H9 (cell line): ENCODE measurements around the gene SULT1A2. TPM values are rescaled to one million over a fixed set of nuclear protein-coding genes. Genes with fewer than 3 reads are reported as not detected.
A peak's percentile ranks its signal among the peaks of the same experiment; 100 is the strongest.

Source experiments
- DNase-seq: peaks from one replicate; pipeline ENCODE4 v3.0.0-alpha.2; 2017
- H2AFZ ChIP-seq: one replicate; pipeline ENCODE4 v1.6.1; 2013; ENCODE audit warnings: mild to moderate bottlenecking, low read length, control low read depth, moderate library complexity
- H2AK5ac ChIP-seq: 2 replicates; pipeline ENCODE4 v1.6.1; 2013; ENCODE audit warnings: low read length, control low read depth, mixed read lengths; ENCODE audit not compliant: insufficient read length
- H2BK120ac ChIP-seq: one replicate; pipeline ENCODE4 v1.6.1; 2013; ENCODE audit warnings: low read depth, mild to moderate bottlenecking, low read length, control low read depth, inconsistent platforms; ENCODE audit not compliant: poor library complexity, severe bottlenecking
- H2BK12ac ChIP-seq: 2 replicates; pipeline ENCODE4 v1.6.1; 2013; ENCODE audit warnings: low read length, control low read depth, mixed read lengths, low read depth; ENCODE audit not compliant: insufficient read length
- H2BK15ac ChIP-seq: 2 replicates; pipeline ENCODE4 v1.6.1; 2013; ENCODE audit warnings: low read depth, low read length, control low read depth
- H2BK20ac ChIP-seq: one replicate; pipeline ENCODE4 v1.6.1; 2013; ENCODE audit warnings: low read depth, mild to moderate bottlenecking, low read length, control low read depth, inconsistent platforms; ENCODE audit not compliant: poor library complexity, severe bottlenecking
- H2BK5ac ChIP-seq: 2 replicates; pipeline ENCODE4 v1.6.1; 2013; ENCODE audit warnings: low read length, control low read depth, mixed read lengths; ENCODE audit not compliant: insufficient read length
- H3K14ac ChIP-seq: 2 replicates; pipeline ENCODE4 v1.6.1; 2013; ENCODE audit warnings: low read length, control low read depth; ENCODE audit not compliant: insufficient read depth
- H3K18ac ChIP-seq: 2 replicates; pipeline ENCODE4 v1.6.1; 2013; ENCODE audit warnings: low read depth, mild to moderate bottlenecking, mixed read lengths, low read length, control low read depth; ENCODE audit not compliant: insufficient read length
- H3K23ac ChIP-seq: 2 replicates; pipeline ENCODE4 v1.6.1; 2013; ENCODE audit warnings: low read length, control low read depth, mixed read lengths, low read depth; ENCODE audit not compliant: insufficient read length
- H3K23me2 ChIP-seq: 2 replicates; pipeline ENCODE4 v1.6.1; 2013; ENCODE audit warnings: low read depth, mild to moderate bottlenecking, mixed read lengths, low read length, control low read depth; ENCODE audit not compliant: insufficient read length, poor library complexity, severe bottlenecking
- H3K27ac ChIP-seq: 2 replicates; pipeline ENCODE4 v1.5.1; 2013; ENCODE audit warnings: low read length, control low read depth, mixed read lengths, low read depth; ENCODE audit not compliant: insufficient read length
- H3K27me3 ChIP-seq: 2 replicates; pipeline ENCODE4 v1.6.1; 2013; ENCODE audit warnings: low read length, control low read depth, inconsistent platforms; ENCODE audit not compliant: insufficient read depth
- H3K4ac ChIP-seq: 2 replicates; pipeline ENCODE4 v1.6.1; 2013; ENCODE audit warnings: low read depth, mild to moderate bottlenecking, control low read depth, inconsistent platforms, low read length, moderate library complexity
- H3K4me1 ChIP-seq: 2 replicates; pipeline ENCODE4 v1.6.1; 2013; ENCODE audit warnings: low read length, control low read depth, inconsistent platforms; ENCODE audit not compliant: insufficient read depth
- H3K4me2 ChIP-seq: 2 replicates; pipeline ENCODE4 v1.6.1; 2013; ENCODE audit warnings: low read length, control low read depth, mixed read lengths; ENCODE audit not compliant: insufficient read length, insufficient read depth
- H3K56ac ChIP-seq: 2 replicates; pipeline ENCODE4 v1.6.1; 2013; ENCODE audit warnings: low read depth, mild to moderate bottlenecking, mixed read lengths, low read length, control low read depth; ENCODE audit not compliant: insufficient read length
- H3K79me1 ChIP-seq: 2 replicates; pipeline ENCODE4 v1.6.1; 2013; ENCODE audit warnings: low read depth, mild to moderate bottlenecking, moderate library complexity, low read length, control low read depth, inconsistent platforms; ENCODE audit not compliant: insufficient read depth, poor library complexity, severe bottlenecking
- H3K79me2 ChIP-seq: 2 replicates; pipeline ENCODE4 v1.6.1; 2013; ENCODE audit warnings: low read length, control low read depth, inconsistent platforms; ENCODE audit not compliant: insufficient read depth
- H3K9ac ChIP-seq: 2 replicates; pipeline ENCODE4 v1.6.1; 2013; ENCODE audit warnings: low read length, control low read depth, mixed read lengths; ENCODE audit not compliant: insufficient read length; ENCODE audit errors: extremely low read depth
- H3K9me3 ChIP-seq: one replicate; pipeline ENCODE4 v1.6.1; 2013; ENCODE audit warnings: low read depth, low read length, inconsistent platforms; ENCODE audit not compliant: control insufficient read depth
- H3T11ph ChIP-seq: one replicate; pipeline ENCODE4 v1.6.1; 2013; ENCODE audit warnings: mild to moderate bottlenecking, low read length, control low read depth, inconsistent platforms
- H4K20me1 ChIP-seq: one replicate; pipeline ENCODE4 v1.6.1; 2013; ENCODE audit not compliant: control insufficient read depth, insufficient read length, insufficient read depth
- H4K5ac ChIP-seq: 2 replicates; pipeline ENCODE4 v1.6.1; 2013; ENCODE audit warnings: low read depth, mild to moderate bottlenecking, mixed read lengths, low read length, control low read depth; ENCODE audit not compliant: insufficient read length
- H4K8ac ChIP-seq: replicated peaks from 2 replicates; pipeline ENCODE4 v1.6.1; 2013; ENCODE audit warnings: low read length, control low read depth, mixed read lengths, low read depth; ENCODE audit not compliant: insufficient read length
- H4K91ac ChIP-seq: 2 replicates; pipeline ENCODE4 v1.6.1; 2013; ENCODE audit warnings: low read depth, mild to moderate bottlenecking, moderate library complexity, mixed read lengths, low read length, control low read depth; ENCODE audit not compliant: insufficient read length
- H3K27ac Mint-ChIP-seq, 3 experiments: 2 replicates in 2 of 3; 3 replicates in 1 of 3; pipeline ENCODE4 v1.8.0; 2020 to 2021; ENCODE audit warnings: mixed read lengths in 3 of 3, mild to moderate bottlenecking in 1 of 3, moderate library complexity in 1 of 3
- H3K27me3 Mint-ChIP-seq: 2 replicates; pipeline ENCODE4 v1.8.0; 2021; ENCODE audit warnings: low read depth, mild to moderate bottlenecking, moderate library complexity, mixed read lengths
- H3K36me3 Mint-ChIP-seq, 3 experiments: 2 replicates in 2 of 3; 3 replicates in 1 of 3; pipeline ENCODE4 v1.8.0; 2020 to 2021; ENCODE audit warnings: low read depth in 3 of 3, mixed read lengths in 3 of 3; ENCODE audit not compliant: insufficient read depth in 1 of 3
- H3K4me1 Mint-ChIP-seq, 2 experiments: 2 replicates each; pipeline ENCODE4 v1.8.0; 2020; ENCODE audit warnings: mixed read lengths in 2 of 2
- H3K4me3 Mint-ChIP-seq, 2 experiments: 2 replicates in 1 of 2; 3 replicates in 1 of 2; pipeline ENCODE4 v1.8.0; 2020 to 2021; ENCODE audit warnings: mild to moderate bottlenecking in 2 of 2, mixed read lengths in 2 of 2, moderate library complexity in 1 of 2
- H3K9me3 Mint-ChIP-seq, 2 experiments: 2 replicates in 1 of 2; 3 replicates in 1 of 2; pipeline ENCODE4 v1.8.0; 2020; ENCODE audit warnings: mild to moderate bottlenecking in 2 of 2, mixed read lengths in 2 of 2, moderate library complexity in 1 of 2
- WGBS: extraction: QIAGEN DNeasy Blood & Tissue Kit; methylation state at CpG from one replicate; pipeline ENCODE4 v1.1.7; 2013; ENCODE audit warnings: missing lambda C conversion rate, low lambda C conversion rate, mixed read lengths; ENCODE audit not compliant: insufficient read length; ENCODE audit errors: extremely low coverage; 5-methylcytosine and 5-hydroxymethylcytosine counted together
- total RNA-seq: library from RNA; stranded (reverse); gene quantifications from 2 replicates; pipeline ENCODE4 v1.2.1, GENCODE V29; 2021
- TF ChIP-seq, protein P1 (sequence below): fragments of 200-600 bp; sonication (generic); conservative IDR thresholded peaks from 3 replicates; pipeline ENCODE4 v1.8.0; 2021; ENCODE audit warnings: antibody characterized with exemption, mild to moderate bottlenecking

SULT1A2 gene
- total RNA-seq, 1 experiment from 2014 or later = 0.66 TPM

DNA sequence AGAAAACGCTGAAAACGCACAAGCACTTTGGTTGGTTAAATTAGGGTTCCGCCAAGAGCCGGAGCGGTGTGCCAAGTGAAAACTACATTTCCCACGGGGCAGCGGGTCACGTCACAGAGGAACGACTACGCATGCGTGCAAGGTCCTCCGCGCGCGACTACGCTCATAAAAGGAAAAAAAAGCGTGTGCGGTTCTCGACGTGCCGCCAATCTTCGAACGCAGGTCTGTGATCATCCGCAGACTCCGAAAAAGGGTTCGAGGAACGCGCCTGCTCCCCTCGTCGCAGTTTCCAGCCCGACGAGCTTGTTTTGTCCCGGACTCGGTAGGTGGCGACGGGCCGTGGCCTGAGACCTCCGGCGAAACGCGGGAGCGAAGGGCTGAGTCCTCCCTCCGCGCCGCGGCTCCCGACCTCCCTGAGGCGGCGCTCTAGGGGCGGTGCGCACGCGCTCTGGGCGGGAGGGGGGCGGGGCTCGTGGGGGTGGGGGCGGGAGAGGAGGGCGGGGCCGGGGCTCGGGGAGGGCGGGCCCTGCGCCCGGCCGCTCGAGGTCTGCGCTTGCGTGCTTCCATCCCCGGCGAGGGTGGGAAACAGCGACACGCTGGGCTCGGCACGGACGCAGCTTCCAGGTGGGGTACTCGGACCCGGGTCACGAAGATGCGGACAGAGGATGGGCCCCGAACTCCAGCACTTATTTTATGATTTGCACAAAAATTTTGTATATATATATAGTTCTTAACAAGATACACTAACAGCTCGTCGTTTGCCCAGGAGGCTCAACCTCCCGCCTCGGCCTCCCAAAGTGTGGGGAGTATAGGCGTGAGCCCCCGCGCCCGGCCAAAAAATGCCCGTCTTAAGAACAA, 42.8 kb downstream of the SULT1A2 start, which contains the start of gene SGF29:
SGF29 (plus strand) TSS at position 145 of the 858 bp plus-strand sequence. CDS start 27,150 bp downstream, outside the sequence.
- peak; percentile 90 for DNase-seq
- no peak within 1 kb of the TSS for H3K23ac ChIP-seq
- H3K9ac ChIP-seq = peak within 1 kb of the TSS; percentile 78

More for the DNA sequence above, 42.8 kb downstream of the SULT1A2 start, which contains the start of gene SGF29:
- Mint-ChIP-seq H3K27me3 (no peaks in the 10 kb centered on the region), H3K4me1 (peaks cover 9% of the 10 kb centered on the region in 2 experiments), H3K27ac (peak within 1 kb of the TSS; percentile 96 to 98 (median 96)), H3K4me3 (peak within 1 kb of the TSS; percentile 81 to 88), H3K36me3 (peaks cover 9 to 15% (median 15%) of the 10 kb centered on the region in 3 experiments), H3K9me3 (no peaks in the 10 kb centered on the region)
- Histone ChIP-seq H4K20me1 (no peaks in the 10 kb centered on the region), H4K5ac (peak within 1 kb of the TSS; percentile 26), H3K4me1 (no peaks in the 10 kb centered on the region), H3K27me3 (no peaks in the 10 kb centered on the region), H2AK5ac (no peak within 1 kb of the TSS), H3K18ac (peak within 1 kb of the TSS; percentile 77), H3K27ac (peak within 1 kb of the TSS; percentile 42), H3T11ph (no peak within 1 kb of the TSS), H2AFZ (peak within 1 kb of the TSS; percentile 82), H4K8ac (no peak within 1 kb of the TSS), H2BK15ac (no peak within 1 kb of the TSS), H3K79me2 (no peaks in the 10 kb centered on the region), H3K4me2 (peak within 1 kb of the TSS; percentile 58), H2BK12ac (no peak within 1 kb of the TSS), H2BK120ac (no peak within 1 kb of the TSS), H2BK5ac (no peak within 1 kb of the TSS), H3K14ac (peak within 1 kb of the TSS; percentile 97), H3K23me2 (no peaks in the 10 kb centered on the region), H3K56ac (no peak within 1 kb of the TSS), H2BK20ac (no peak within 1 kb of the TSS), H3K4ac (no peak within 1 kb of the TSS; the same call in 1 of the 2 replicates), H4K91ac (no peak within 1 kb of the TSS), H3K79me1 (no peaks in the 10 kb centered on the region), H3K9me3 (no peaks in the 10 kb centered on the region)
- WGBS = no CpG with 5 or more reads among the region's 88 CpGs
- TF ChIP-seq, protein P1, sequence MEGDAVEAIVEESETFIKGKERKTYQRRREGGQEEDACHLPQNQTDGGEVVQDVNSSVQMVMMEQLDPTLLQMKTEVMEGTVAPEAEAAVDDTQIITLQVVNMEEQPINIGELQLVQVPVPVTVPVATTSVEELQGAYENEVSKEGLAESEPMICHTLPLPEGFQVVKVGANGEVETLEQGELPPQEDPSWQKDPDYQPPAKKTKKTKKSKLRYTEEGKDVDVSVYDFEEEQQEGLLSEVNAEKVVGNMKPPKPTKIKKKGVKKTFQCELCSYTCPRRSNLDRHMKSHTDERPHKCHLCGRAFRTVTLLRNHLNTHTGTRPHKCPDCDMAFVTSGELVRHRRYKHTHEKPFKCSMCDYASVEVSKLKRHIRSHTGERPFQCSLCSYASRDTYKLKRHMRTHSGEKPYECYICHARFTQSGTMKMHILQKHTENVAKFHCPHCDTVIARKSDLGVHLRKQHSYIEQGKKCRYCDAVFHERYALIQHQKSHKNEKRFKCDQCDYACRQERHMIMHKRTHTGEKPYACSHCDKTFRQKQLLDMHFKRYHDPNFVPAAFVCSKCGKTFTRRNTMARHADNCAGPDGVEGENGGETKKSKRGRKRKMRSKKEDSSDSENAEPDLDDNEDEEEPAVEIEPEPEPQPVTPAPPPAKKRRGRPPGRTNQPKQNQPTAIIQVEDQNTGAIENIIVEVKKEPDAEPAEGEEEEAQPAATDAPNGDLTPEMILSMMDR = peak; percentile 30
